Gastrocnemius medialis (tissue), 4 donors: ENCODE data around the gene FIZ1.

ENCODE experiments used
- POLR2A ChIP-seq, 2 donors: fragments of 450-650 bp; IDR thresholded peaks; one replicate each; pipeline ENCODE4 v1.6.1; 2017; ENCODE audit warnings: antibody characterized with exemption in 2 of 2, mild to moderate bottlenecking in 2 of 2, moderate library complexity in 2 of 2
- TF ChIP-seq, protein P1 (sequence below), 5 experiments: fragments of 450-650 bp in 3 of 5; fragments of 200-600 bp in 2 of 5; sonication (generic) in 2 of 5; IDR thresholded peaks in 4 of 5; conservative IDR thresholded peaks in 1 of 5; 1 replicate in 4 of 5; 2 replicates in 1 of 5; pipeline ENCODE4 v1.5.1; 2016 to 2019; ENCODE audit warnings: antibody characterized with exemption in 5 of 5, mild to moderate bottlenecking in 3 of 5, moderate library complexity in 3 of 5

DNA sequence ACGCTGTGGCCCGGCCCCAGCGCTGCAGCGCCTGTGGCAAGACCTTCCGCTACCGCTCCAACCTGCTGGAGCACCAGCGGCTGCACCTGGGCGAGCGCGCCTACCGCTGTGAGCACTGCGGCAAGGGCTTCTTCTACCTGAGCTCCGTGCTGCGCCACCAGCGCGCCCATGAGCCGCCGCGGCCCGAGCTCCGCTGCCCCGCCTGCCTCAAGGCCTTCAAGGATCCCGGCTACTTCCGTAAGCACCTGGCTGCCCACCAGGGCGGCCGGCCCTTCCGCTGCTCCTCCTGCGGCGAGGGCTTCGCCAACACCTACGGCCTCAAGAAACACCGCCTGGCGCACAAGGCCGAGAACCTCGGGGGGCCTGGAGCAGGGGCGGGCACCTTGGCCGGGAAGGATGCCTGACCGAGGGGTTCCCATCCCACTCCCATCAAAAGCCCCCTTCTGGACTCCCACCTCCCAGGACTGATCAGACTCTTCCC, 17.1 kb upstream of the FIZ1 start:
- TF ChIP-seq, protein P1, sequence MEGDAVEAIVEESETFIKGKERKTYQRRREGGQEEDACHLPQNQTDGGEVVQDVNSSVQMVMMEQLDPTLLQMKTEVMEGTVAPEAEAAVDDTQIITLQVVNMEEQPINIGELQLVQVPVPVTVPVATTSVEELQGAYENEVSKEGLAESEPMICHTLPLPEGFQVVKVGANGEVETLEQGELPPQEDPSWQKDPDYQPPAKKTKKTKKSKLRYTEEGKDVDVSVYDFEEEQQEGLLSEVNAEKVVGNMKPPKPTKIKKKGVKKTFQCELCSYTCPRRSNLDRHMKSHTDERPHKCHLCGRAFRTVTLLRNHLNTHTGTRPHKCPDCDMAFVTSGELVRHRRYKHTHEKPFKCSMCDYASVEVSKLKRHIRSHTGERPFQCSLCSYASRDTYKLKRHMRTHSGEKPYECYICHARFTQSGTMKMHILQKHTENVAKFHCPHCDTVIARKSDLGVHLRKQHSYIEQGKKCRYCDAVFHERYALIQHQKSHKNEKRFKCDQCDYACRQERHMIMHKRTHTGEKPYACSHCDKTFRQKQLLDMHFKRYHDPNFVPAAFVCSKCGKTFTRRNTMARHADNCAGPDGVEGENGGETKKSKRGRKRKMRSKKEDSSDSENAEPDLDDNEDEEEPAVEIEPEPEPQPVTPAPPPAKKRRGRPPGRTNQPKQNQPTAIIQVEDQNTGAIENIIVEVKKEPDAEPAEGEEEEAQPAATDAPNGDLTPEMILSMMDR (IDR thresholded peaks at IDR 0.05 in 4 of 5, conservative IDR thresholded peaks at IDR 0.05 in 1 of 5): no peak
- TF ChIP-seq POLR2A (IDR thresholded peaks at IDR 0.05): no peak
